Measurements from ENCODE around the gene CC2D1A. TPM values are rescaled to one million over a fixed set of nuclear protein-coding genes. Genes with fewer than 3 reads are reported as not detected.

CC2D1A gene
- polyA plus RNA-seq, 1 of the 3 experiments (the other 2 are of a cell fraction) = 24.2 TPM

DNA sequence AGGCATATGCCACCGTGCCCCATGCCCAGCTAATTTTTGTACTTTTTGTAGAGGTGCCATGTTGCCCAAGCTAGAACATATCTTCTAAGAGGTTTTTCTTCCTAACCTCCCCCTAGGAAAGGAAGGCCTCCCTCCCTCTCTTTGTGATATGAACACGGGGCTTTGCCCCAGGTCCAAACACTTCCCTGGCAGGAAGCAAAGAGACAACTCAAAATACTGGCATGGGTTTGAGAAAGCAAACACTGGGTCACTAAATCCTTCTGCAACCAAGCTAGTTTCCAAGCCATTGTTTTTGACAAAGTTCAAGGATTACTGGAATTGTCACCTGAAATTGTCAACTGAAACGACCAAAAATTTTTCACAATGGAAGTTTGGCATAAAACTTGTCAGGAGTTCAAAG lies 8.8 kb downstream of the CC2D1A start:
- Histone ChIP-seq H3K27me3 (ENCODE audit: insufficient read depth) (no peaks in the 10 kb centered on the region), H3K9ac (no peak overlapping the region), H2AFZ (ENCODE audit: low read depth) (no peak overlapping the region), H3K79me2 (ENCODE audit: insufficient read depth) (no peaks in the 10 kb centered on the region), H3K4me3 (ENCODE audit: low read depth in 2 of 2, low read length in 1 of 2) (no peak overlapping the region), H4K20me1 (ENCODE audit: insufficient read depth) (no peaks in the 10 kb centered on the region), H3K4me1 (ENCODE audit: control insufficient read depth in 1 of 2, insufficient read depth in 2 of 2, low read depth in 1 of 2, low read length in 1 of 2) (no peaks in the 10 kb centered on the region), H3K4me2 (no peak overlapping the region), H3K9me2 (no peaks in the 10 kb centered on the region), H3F3A (replicated peaks; ENCODE audit: insufficient read depth) (no peaks in the 10 kb centered on the region), H3K36me3 (replicated peaks in 1 of 2; ENCODE audit: control insufficient read depth in 1 of 2, insufficient read depth in 2 of 2, low read length in 1 of 2) (peaks cover 3 to 19% of the 10 kb centered on the region in 2 experiments), H3K9me3 (no peaks in the 10 kb centered on the region), H3K27ac (ENCODE audit: low read depth in 2 of 2, low read length in 1 of 2) (no peak overlapping the region)
- DNase-seq = no peak
- TF ChIP-seq JUND (IDR thresholded peaks at IDR 0.05) (no peak), RAD21 (IDR thresholded peaks at IDR 0.05; ENCODE audit: low read length) (no peak), YY1 (IDR thresholded peaks at IDR 0.05; ENCODE audit: low read depth) (no peak), RFX5 (IDR thresholded peaks at IDR 0.05; ENCODE audit: low read length) (no peak), EZH2phosphoT487 (IDR thresholded peaks at IDR 0.05; ENCODE audit: borderline replicate concordance, low read depth) (no peak), RXRA (IDR thresholded peaks at IDR 0.05; ENCODE audit: borderline replicate concordance, low read depth) (no peak), GATA2 (CRISPR knock-in tag; IDR thresholded peaks at IDR 0.05) (no peak), NRF1 (IDR thresholded peaks at IDR 0.05; ENCODE audit: low read depth, low read length) (no peak), RCOR1 (IDR thresholded peaks at IDR 0.05; ENCODE audit: low read length) (no peak)
- TF ChIP-seq, protein P1, sequence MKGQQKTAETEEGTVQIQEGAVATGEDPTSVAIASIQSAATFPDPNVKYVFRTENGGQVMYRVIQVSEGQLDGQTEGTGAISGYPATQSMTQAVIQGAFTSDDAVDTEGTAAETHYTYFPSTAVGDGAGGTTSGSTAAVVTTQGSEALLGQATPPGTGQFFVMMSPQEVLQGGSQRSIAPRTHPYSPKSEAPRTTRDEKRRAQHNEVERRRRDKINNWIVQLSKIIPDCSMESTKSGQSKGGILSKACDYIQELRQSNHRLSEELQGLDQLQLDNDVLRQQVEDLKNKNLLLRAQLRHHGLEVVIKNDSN (IDR thresholded peaks at IDR 0.05; ENCODE audit: borderline replicate concordance, low read depth) = no peak
- TF ChIP-seq, protein P2, sequence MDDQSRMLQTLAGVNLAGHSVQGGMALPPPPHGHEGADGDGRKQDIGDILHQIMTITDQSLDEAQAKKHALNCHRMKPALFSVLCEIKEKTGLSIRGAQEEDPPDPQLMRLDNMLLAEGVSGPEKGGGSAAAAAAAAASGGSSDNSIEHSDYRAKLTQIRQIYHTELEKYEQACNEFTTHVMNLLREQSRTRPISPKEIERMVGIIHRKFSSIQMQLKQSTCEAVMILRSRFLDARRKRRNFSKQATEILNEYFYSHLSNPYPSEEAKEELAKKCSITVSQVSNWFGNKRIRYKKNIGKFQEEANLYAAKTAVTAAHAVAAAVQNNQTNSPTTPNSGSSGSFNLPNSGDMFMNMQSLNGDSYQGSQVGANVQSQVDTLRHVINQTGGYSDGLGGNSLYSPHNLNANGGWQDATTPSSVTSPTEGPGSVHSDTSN (IDR thresholded peaks at IDR 0.05) = no peak
- TF ChIP-seq, protein P3, sequence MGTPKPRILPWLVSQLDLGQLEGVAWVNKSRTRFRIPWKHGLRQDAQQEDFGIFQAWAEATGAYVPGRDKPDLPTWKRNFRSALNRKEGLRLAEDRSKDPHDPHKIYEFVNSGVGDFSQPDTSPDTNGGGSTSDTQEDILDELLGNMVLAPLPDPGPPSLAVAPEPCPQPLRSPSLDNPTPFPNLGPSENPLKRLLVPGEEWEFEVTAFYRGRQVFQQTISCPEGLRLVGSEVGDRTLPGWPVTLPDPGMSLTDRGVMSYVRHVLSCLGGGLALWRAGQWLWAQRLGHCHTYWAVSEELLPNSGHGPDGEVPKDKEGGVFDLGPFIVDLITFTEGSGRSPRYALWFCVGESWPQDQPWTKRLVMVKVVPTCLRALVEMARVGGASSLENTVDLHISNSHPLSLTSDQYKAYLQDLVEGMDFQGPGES (IDR thresholded peaks at IDR 0.05; ENCODE audit: low read depth, low read length) = no peak
- ChIA-PET CTCF (interaction anchor here (1.0 kb wide), 1 partner anchor 144 kb away, joined by 5 read pairs; no protein-coding TSS in a partner anchor), POLR2A (interaction anchor here (0.5 to 0.9 kb wide), 2 partner anchors 12 to 114 kb away, joined by 3 to 4 read pairs; no protein-coding TSS in a partner anchor)
- WGBS (ENCODE audit: low lambda C conversion rate) = 96% methylated on average over 3 of the region's 3 CpGs

DNA sequence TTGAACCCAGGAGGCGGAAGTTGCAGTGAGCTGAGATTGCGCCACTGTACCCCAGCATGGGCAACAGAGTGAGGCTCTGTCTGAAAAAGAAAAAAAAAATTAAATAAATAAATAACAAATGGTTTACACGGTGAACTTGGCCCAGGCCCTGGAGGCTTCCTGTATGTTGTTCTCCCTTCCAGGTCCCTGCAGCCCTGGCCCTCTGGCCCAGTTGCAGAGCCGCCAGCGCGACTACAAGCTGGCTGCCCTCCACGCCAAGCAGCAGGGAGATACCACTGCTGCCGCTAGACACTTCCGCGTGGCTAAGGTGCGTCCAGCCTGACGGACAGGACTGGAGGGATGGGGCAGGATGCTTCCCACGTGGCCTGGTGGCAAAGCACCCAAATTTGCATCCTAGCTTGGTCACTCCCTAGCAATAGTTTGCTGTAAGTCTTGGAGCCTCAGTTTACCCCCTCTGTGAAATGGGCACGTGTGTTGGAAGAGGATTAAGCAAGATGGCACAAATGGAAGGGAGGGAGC lies 11.9 kb downstream of the CC2D1A start:
- DNase-seq = peak; percentile 15
- no peaks in the 10 kb centered on the region for H4K20me1 ChIP-seq (ENCODE audit: insufficient read depth)
- no peak overlapping the region for H2AFZ ChIP-seq (ENCODE audit: low read depth)
- POLR2A ChIA-PET = interaction anchor here (0.8 kb wide), 1 partner anchor 766 kb away, joined by 3 read pairs; no protein-coding TSS in a partner anchor
- H3K9ac ChIP-seq = no peak overlapping the region
- 92% methylated on average over 12 of the region's 14 CpGs for WGBS (ENCODE audit: low lambda C conversion rate)
- H3K9me3 ChIP-seq = no peaks in the 10 kb centered on the region
- H3K27me3 ChIP-seq (ENCODE audit: insufficient read depth) = no peaks in the 10 kb centered on the region
- no peaks in the 10 kb centered on the region for H3K4me1 ChIP-seq (ENCODE audit: control insufficient read depth in 1 of 2, insufficient read depth in 2 of 2, low read depth in 1 of 2, low read length in 1 of 2)
- H3F3A ChIP-seq (replicated peaks; ENCODE audit: insufficient read depth) = no peaks in the 10 kb centered on the region
- no peaks in the 10 kb centered on the region for H3K79me2 ChIP-seq (ENCODE audit: insufficient read depth)
- H3K36me3 ChIP-seq (replicated peaks in 1 of 2; ENCODE audit: control insufficient read depth in 1 of 2, insufficient read depth in 2 of 2, low read length in 1 of 2) = peaks cover 13 to 27% of the 10 kb centered on the region in 2 experiments
- CTCF ChIA-PET = interaction anchor here (0.7 to 1.3 kb wide), 5 partner anchors 16 to 155 kb away, joined by 3 to 4 read pairs (median 3); partner anchors contain the start of gene IL27RA
- no peak overlapping the region for H3K27ac ChIP-seq (ENCODE audit: low read depth in 2 of 2, low read length in 1 of 2)
- H3K4me2 ChIP-seq = no peak overlapping the region
- no peaks in the 10 kb centered on the region for H3K9me2 ChIP-seq
- H3K4me3 ChIP-seq (ENCODE audit: low read depth in 2 of 2, low read length in 1 of 2) = no peak overlapping the region
- TF ChIP-seq MXI1 (IDR thresholded peaks at IDR 0.05; ENCODE audit: low read depth, low read length) (no peak), RAD21 (IDR thresholded peaks at IDR 0.05; ENCODE audit: low read length) (no peak), POLR2AphosphoS5 (IDR thresholded peaks at IDR 0.05; ENCODE audit: low read depth, low read length) (no peak), GATA2 (CRISPR knock-in tag; IDR thresholded peaks at IDR 0.05) (no peak), ELF1 (IDR thresholded peaks at IDR 0.05) (no peak), SMC3 (IDR thresholded peaks at IDR 0.05; ENCODE audit: low read depth, low read length) (no peak), RXRA (IDR thresholded peaks at IDR 0.05; ENCODE audit: borderline replicate concordance, low read depth) (no peak), FOXJ3 (CRISPR knock-in tag; IDR thresholded peaks at IDR 0.05) (no peak), TAF1 (IDR thresholded peaks at IDR 0.05; ENCODE audit: borderline replicate concordance, low read depth, low read length) (no peak), NFIC (IDR thresholded peaks at IDR 0.05; ENCODE audit: borderline replicate concordance) (no peak), RCOR1 (IDR thresholded peaks at IDR 0.05; ENCODE audit: low read length) (no peak), CHD2 (IDR thresholded peaks at IDR 0.05; ENCODE audit: low read length, partially characterized antibody) (no peak)
- TF ChIP-seq, protein P4, sequence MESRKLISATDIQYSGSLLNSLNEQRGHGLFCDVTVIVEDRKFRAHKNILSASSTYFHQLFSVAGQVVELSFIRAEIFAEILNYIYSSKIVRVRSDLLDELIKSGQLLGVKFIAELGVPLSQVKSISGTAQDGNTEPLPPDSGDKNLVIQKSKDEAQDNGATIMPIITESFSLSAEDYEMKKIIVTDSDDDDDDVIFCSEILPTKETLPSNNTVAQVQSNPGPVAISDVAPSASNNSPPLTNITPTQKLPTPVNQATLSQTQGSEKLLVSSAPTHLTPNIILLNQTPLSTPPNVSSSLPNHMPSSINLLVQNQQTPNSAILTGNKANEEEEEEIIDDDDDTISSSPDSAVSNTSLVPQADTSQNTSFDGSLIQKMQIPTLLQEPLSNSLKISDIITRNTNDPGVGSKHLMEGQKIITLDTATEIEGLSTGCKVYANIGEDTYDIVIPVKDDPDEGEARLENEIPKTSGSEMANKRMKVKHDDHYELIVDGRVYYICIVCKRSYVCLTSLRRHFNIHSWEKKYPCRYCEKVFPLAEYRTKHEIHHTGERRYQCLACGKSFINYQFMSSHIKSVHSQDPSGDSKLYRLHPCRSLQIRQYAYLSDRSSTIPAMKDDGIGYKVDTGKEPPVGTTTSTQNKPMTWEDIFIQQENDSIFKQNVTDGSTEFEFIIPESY (IDR thresholded peaks at IDR 0.05; ENCODE audit: borderline replicate concordance, low read depth) = no peak
- TF ChIP-seq, protein P5, sequence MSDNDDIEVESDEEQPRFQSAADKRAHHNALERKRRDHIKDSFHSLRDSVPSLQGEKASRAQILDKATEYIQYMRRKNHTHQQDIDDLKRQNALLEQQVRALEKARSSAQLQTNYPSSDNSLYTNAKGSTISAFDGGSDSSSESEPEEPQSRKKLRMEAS (IDR thresholded peaks at IDR 0.05; ENCODE audit: low read depth) = no peak
- TF ChIP-seq, protein P2 (IDR thresholded peaks at IDR 0.05) = no peak
